Ascending aorta (tissue), 2 donors: Measurements from ENCODE around the gene PHACTR3. TPM values are rescaled to one million over a fixed set of nuclear protein-coding genes. Genes with fewer than 3 reads are reported as not detected.

ENCODE experiments used
- DNase-seq, 2 donors: peaks; one replicate each; pipeline ENCODE4 v3.0.0-alpha.2; 2019; ENCODE audit warnings: low spot score in 2 of 2
- H3K27ac ChIP-seq, 2 donors: fragments of 200-600 bp; sonication (generic); one replicate each; pipeline ENCODE4 v1.5.1; 2016 to 2017; ENCODE audit warnings: mild to moderate bottlenecking in 1 of 2
- H3K27me3 ChIP-seq: fragments of 200-600 bp; sonication (generic); one replicate; pipeline ENCODE4 v1.5.1; 2017
- H3K36me3 ChIP-seq, 2 donors: fragments of 200-600 bp; sonication (generic); one replicate each; pipeline ENCODE4 v1.5.1; 2016
- H3K4me1 ChIP-seq, 2 donors: fragments of 200-600 bp; sonication (generic); one replicate each; pipeline ENCODE4 v1.5.1; 2016 to 2017; ENCODE audit warnings: mild to moderate bottlenecking in 1 of 2
- H3K4me3 ChIP-seq, 2 donors: fragments of 200-600 bp; sonication (generic); one replicate each; pipeline ENCODE4 v1.5.1; 2016 to 2017; ENCODE audit warnings: mild to moderate bottlenecking in 1 of 2
- H3K9me3 ChIP-seq, 2 donors: fragments of 200-600 bp; sonication (generic); one replicate each; pipeline ENCODE4 v1.5.1; 2016
- CTCF ChIP-seq, 3 experiments: fragments of 200-600 bp in 2 of 3; fragments of 450-650 bp in 1 of 3; sonication (generic) in 2 of 3; IDR thresholded peaks; one replicate each; pipeline ENCODE4 v1.5.1; 2016 to 2019; ENCODE audit warnings: antibody characterized with exemption in 3 of 3, mild to moderate bottlenecking in 1 of 3, moderate library complexity in 1 of 3
- intact Hi-C: fragments of 100-400 bp; cut with DNase I; formaldehyde crosslinking; loops from one replicate; pipeline ENCODE4 v1.15.1; 2023
- total RNA-seq: library from RNA; depleted of rRNA; stranded (reverse); fragments of >200 nt; gene quantifications from one replicate; pipeline ENCODE4 v1.1.0, GENCODE V29; 2016

PHACTR3 gene
- total RNA-seq, 1 donor from 2014 or later = not detected

- no peak for DNase-seq
- Histone ChIP-seq H3K9me3 (no peaks in the 10 kb centered on the region), H3K4me1 (no peaks in the 10 kb centered on the region), H3K27ac (no peak overlapping the region), H3K36me3 (no peaks in the 10 kb centered on the region), H3K4me3 (no peak overlapping the region), H3K27me3 (no peaks in the 10 kb centered on the region)
- intact Hi-C loops = no loop called here
- no peak for TF ChIP-seq CTCF (IDR thresholded peaks at IDR 0.05)
Measured at GRCh38 chr20:59777331-59777725, 173.0 kb downstream of the PHACTR3 start.

GRCh38 chr20:59777814-59778575, 173.7 kb downstream of the PHACTR3 start:
- peak in 1 of 2 donors; percentile 58 for DNase-seq
- H3K27me3 ChIP-seq = no peaks in the 10 kb centered on the region
- no peak overlapping the region for H3K4me3 ChIP-seq
- H3K4me1 ChIP-seq = no peaks in the 10 kb centered on the region
- H3K9me3 ChIP-seq = no peaks in the 10 kb centered on the region
- no peak overlapping the region for H3K27ac ChIP-seq
- intact Hi-C loops = no loop called here
- TF ChIP-seq CTCF (IDR thresholded peaks at IDR 0.05) = no peak
- no peaks in the 10 kb centered on the region for H3K36me3 ChIP-seq

GRCh38 chr20:59778615-59779200, 174.4 kb downstream of the PHACTR3 start:
- H3K27me3 ChIP-seq = no peaks in the 10 kb centered on the region
- H3K4me1 ChIP-seq = no peaks in the 10 kb centered on the region
- H3K4me3 ChIP-seq = no peak overlapping the region
- H3K27ac ChIP-seq = no peak overlapping the region
- DNase-seq = peak in 1 of 2 donors; percentile 42
- H3K36me3 ChIP-seq = no peaks in the 10 kb centered on the region
- no peaks in the 10 kb centered on the region for H3K9me3 ChIP-seq
- TF ChIP-seq CTCF (IDR thresholded peaks at IDR 0.05) = no peak
- intact Hi-C loops = no loop called here

GRCh38 chr20:59779656-59780380, 175.5 kb downstream of the PHACTR3 start:
- DNase-seq = no peak
- intact Hi-C loops = no loop called here

More at GRCh38 chr20:59779656-59780380, 175.5 kb downstream of the PHACTR3 start:
- Histone ChIP-seq H3K36me3 (no peaks in the 10 kb centered on the region), H3K27ac (no peak overlapping the region), H3K4me1 (no peaks in the 10 kb centered on the region), H3K27me3 (no peaks in the 10 kb centered on the region), H3K9me3 (no peaks in the 10 kb centered on the region), H3K4me3 (no peak overlapping the region)
- no peak for TF ChIP-seq CTCF (IDR thresholded peaks at IDR 0.05)
